ENCODE results near the gene KIAA0753.

KIAA0753 gene

DNA sequence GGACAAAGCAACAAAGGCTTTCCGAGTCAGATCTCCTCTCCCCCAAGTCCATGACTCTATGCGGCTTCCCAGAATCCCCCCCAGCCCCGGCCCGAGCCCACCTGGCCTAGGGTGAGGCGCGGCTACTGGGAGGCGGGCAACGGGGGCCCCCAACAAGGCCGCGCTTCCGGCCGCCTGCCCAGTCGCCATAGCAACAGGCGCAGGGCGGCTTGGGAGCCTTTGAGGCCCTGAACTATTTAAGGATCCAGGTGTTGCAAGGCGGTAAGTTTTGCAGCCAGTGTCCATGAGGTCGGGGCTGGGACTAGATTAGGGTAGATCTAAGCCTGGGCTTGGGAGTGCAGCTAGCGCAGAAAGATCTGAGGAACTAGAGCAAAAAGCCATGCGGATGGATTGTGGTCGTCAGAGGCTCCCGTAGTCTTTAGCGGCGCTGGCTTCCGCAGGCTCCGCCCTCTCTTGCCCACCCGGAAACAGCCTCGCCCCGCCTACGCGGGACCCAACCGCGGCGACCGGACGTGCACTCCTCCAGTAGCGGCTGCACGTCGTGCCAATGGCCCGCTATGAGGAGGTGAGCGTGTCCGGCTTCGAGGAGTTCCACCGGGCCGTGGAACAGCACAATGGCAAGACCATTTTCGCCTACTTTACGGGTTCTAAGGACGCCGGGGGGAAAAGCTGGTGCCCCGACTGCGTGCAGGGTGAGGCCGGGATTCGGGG lies at the start of gene KIAA0753, which contains the start of gene TXNDC17:
Gene KIAA0753 (minus strand): TSS at position 176 of the 711 bp plus-strand sequence. CDS start 5,608 bp downstream, outside the sequence.
Gene TXNDC17 (plus strand): TSS at position 525 of the 711 bp plus-strand sequence. CDS start 23 bp downstream, at position 548.
- TF ChIP-seq POLR2A (IDR thresholded peaks at IDR 0.05; ENCODE audit: extremely low read depth, insufficient read length) (peak; percentile 79), MYC (IDR thresholded peaks at IDR 0.05; ENCODE audit: low read depth, low read length) (peak; percentile 47; the same call in 1 of the 2 replicates), CTCF (IDR thresholded peaks at IDR 0.05; ENCODE audit: low read depth, low read length) (no peak)
- TF ChIP-seq, protein P1, sequence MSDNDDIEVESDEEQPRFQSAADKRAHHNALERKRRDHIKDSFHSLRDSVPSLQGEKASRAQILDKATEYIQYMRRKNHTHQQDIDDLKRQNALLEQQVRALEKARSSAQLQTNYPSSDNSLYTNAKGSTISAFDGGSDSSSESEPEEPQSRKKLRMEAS (IDR thresholded peaks at IDR 0.05; ENCODE audit: low read depth, low read length), result peak; percentile 23; the same call in 1 of the 2 replicates
- peak; percentile 91 for DNase-seq (ENCODE audit: low read depth)
- peak within 1 kb of the TSS; percentile 90 for H3K4me3 ChIP-seq (ENCODE audit: low read depth, low read length)

- DNase-seq (ENCODE audit: low read depth), result no peak
- TF ChIP-seq, protein P1 (IDR thresholded peaks at IDR 0.05; ENCODE audit: low read depth, low read length), result no peak
- TF ChIP-seq POLR2A (IDR thresholded peaks at IDR 0.05; ENCODE audit: extremely low read depth, insufficient read length) (no peak), MYC (IDR thresholded peaks at IDR 0.05; ENCODE audit: low read depth, low read length) (no peak)
- H3K4me3 ChIP-seq (ENCODE audit: low read depth, low read length), result no peak overlapping the region
Observed at GRCh38 chr17:6688944-6689343, 48.4 kb upstream of the KIAA0753 start.

- no peak for DNase-seq (ENCODE audit: low read depth)
- TF ChIP-seq POLR2A (IDR thresholded peaks at IDR 0.05; ENCODE audit: extremely low read depth, insufficient read length) (no peak), CTCF (IDR thresholded peaks at IDR 0.05; ENCODE audit: low read depth, low read length) (no peak)
- TF ChIP-seq, protein P1 (IDR thresholded peaks at IDR 0.05; ENCODE audit: low read depth, low read length), result no peak
- H3K4me3 ChIP-seq (ENCODE audit: low read depth, low read length), result no peak overlapping the region
Observed at GRCh38 chr17:6686026-6686425, 45.5 kb upstream of the KIAA0753 start.

GRCh38 chr17:6684881-6685767 lies 44.6 kb upstream of the KIAA0753 start:
- no peak for DNase-seq (ENCODE audit: low read depth)
- H3K4me3 ChIP-seq (ENCODE audit: low read depth, low read length), result no peak overlapping the region
- TF ChIP-seq CTCF (IDR thresholded peaks at IDR 0.05; ENCODE audit: low read depth, low read length) (no peak), MYC (IDR thresholded peaks at IDR 0.05; ENCODE audit: low read depth, low read length) (no peak), POLR2A (IDR thresholded peaks at IDR 0.05; ENCODE audit: extremely low read depth, insufficient read length) (no peak)
- TF ChIP-seq, protein P1 (IDR thresholded peaks at IDR 0.05; ENCODE audit: low read depth, low read length), result no peak

GRCh38 chr17:6684460-6684783 lies 43.9 kb upstream of the KIAA0753 start:
- DNase-seq (ENCODE audit: low read depth), result no peak
- TF ChIP-seq, protein P1 (IDR thresholded peaks at IDR 0.05; ENCODE audit: low read depth, low read length), result no peak
- no peak for TF ChIP-seq MYC (IDR thresholded peaks at IDR 0.05; ENCODE audit: low read depth, low read length)
- TF ChIP-seq CTCF (IDR thresholded peaks at IDR 0.05; ENCODE audit: low read depth, low read length), result no peak
- TF ChIP-seq POLR2A (IDR thresholded peaks at IDR 0.05; ENCODE audit: extremely low read depth, insufficient read length), result no peak
- H3K4me3 ChIP-seq (ENCODE audit: low read depth, low read length), result no peak overlapping the region

Data from NB4 (cell line).